SH-SY5Y (cell line): Measurements from ENCODE around the gene ITFG2.

Source experiments
- GATA2 ChIP-seq: IDR thresholded peaks from 2 replicates; pipeline ENCODE4 v1.6.1; 2011; ENCODE audit warnings: mild to moderate bottlenecking, low read depth, low read length
- GATA3 ChIP-seq: IDR thresholded peaks from 2 replicates; pipeline ENCODE4 v1.6.1; 2011; ENCODE audit warnings: low read depth, mild to moderate bottlenecking, low read length, moderate library complexity

DNA sequence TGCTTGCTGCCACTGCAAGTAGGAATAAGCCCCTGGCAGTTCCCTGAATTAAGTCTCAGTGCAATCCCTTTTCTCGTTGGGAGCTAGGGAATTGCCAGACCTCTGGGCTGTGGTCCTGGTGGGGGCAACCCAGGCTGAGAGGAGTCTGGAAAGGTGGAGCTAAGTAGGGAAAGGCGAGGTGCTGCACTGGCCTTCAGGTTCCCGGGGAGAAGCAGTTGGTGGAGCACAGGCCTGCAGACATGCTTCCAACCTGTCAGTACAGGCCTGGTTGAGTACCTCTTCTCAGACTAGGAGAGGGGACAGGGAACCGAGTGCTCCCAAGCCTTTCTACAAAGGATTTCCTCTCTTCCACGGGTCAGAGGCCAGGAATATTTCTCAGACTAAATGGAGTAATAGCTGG lies 20.9 kb downstream of the ITFG2 start:
- TF ChIP-seq GATA2 (no peak), GATA3 (no peak)
